Fibroblast of lung (primary cell): Measurements from ENCODE around the gene SON. TPM values are rescaled to one million over a fixed set of nuclear protein-coding genes. Genes with fewer than 3 reads are reported as not detected.
"Not testable (repeated sequence)": the region's sequence is repeated elsewhere in the genome, so short reads cannot be mapped to it uniquely, and the experiment has no call there.

Source experiments
- DNase-seq, 2 donors: peaks; one replicate each; pipeline versions ENCODE4 v3.0.0 to v3.0.0-alpha.2; 2010; ENCODE audit warnings: low read depth in 2 of 2
- H2AFZ ChIP-seq: 2 replicates; pipeline ENCODE4 v1.5.1; 2012; ENCODE audit warnings: low read length, control low read depth, inconsistent platforms
- H3K27ac ChIP-seq: 2 replicates; pipeline ENCODE4 v1.5.1; 2011; ENCODE audit warnings: low read length, control low read depth; ENCODE audit not compliant: insufficient read depth
- H3K27me3 ChIP-seq: 2 replicates; pipeline ENCODE4 v1.5.1; 2011; ENCODE audit warnings: mild to moderate bottlenecking, low read length; ENCODE audit not compliant: control insufficient read depth, insufficient read depth
- H3K36me3 ChIP-seq: 2 replicates; pipeline ENCODE4 v1.5.1; 2011; ENCODE audit warnings: low read length; ENCODE audit not compliant: control insufficient read depth, insufficient read depth
- H3K4me1 ChIP-seq: 2 replicates; pipeline ENCODE4 v1.5.1; 2011; ENCODE audit warnings: low read length; ENCODE audit not compliant: control insufficient read depth, insufficient read depth; ENCODE audit errors: extremely low read depth
- H3K4me2 ChIP-seq: 2 replicates; pipeline ENCODE4 v1.5.1; 2011; ENCODE audit warnings: low read length, control low read depth; ENCODE audit not compliant: insufficient read depth; ENCODE audit errors: extremely low read depth
- H3K4me3 ChIP-seq, 4 experiments: fragments of 200-600 bp in 1 of 4; sonication (generic) in 1 of 4; replicated peaks in 1 of 4; 2 replicates each; pipeline ENCODE4 v1.5.1; 2011 to 2016; ENCODE audit warnings: low read length in 4 of 4, low read depth in 3 of 4, mild to moderate bottlenecking in 3 of 4, control low read depth in 2 of 4, inconsistent platforms in 1 of 4, mixed read lengths in 1 of 4; ENCODE audit not compliant: insufficient read depth in 1 of 4; ENCODE audit errors: control extremely low read depth in 1 of 4
- H3K79me2 ChIP-seq: 2 replicates; pipeline ENCODE4 v1.5.1; 2012; ENCODE audit warnings: mild to moderate bottlenecking, low read length, inconsistent platforms; ENCODE audit not compliant: control insufficient read depth, insufficient read depth
- H3K9ac ChIP-seq: 2 replicates; pipeline ENCODE4 v1.5.1; 2011; ENCODE audit warnings: mild to moderate bottlenecking, low read length, control low read depth; ENCODE audit not compliant: insufficient read depth
- H3K9me3 ChIP-seq: 2 replicates; pipeline ENCODE4 v1.5.1; 2012; ENCODE audit warnings: low read depth, low read length; ENCODE audit not compliant: control insufficient read depth, insufficient read depth
- H4K20me1 ChIP-seq: 2 replicates; pipeline ENCODE4 v1.5.1; 2011; ENCODE audit warnings: low read length; ENCODE audit not compliant: control insufficient read depth, insufficient read depth; ENCODE audit errors: extremely low read depth
- EZH2 ChIP-seq: IDR thresholded peaks from 2 replicates; pipeline ENCODE4 v1.5.1; 2012; ENCODE audit warnings: low read length, control low read depth, mild to moderate bottlenecking; ENCODE audit errors: missing control alignments
- polyA plus RNA-seq, 2 donors: library from polyadenylated mRNA; depleted of rRNA in 1 of 2; stranded (reverse) in 1 of 2; unstranded in 1 of 2; fragments of >200 nt; gene quantifications; 2 replicates each; pipeline ENCODE4 v1.2.1, GENCODE V29; 2011 to 2012; ENCODE audit warnings: missing spikeins in 1 of 2
- total RNA-seq: library from RNA; depleted of rRNA; stranded (reverse); fragments of >200 nt; gene quantifications from 2 replicates; pipeline ENCODE4 v1.2.1, GENCODE V29; 2014
- TF ChIP-seq, protein P1 (sequence below), 2 donors: IDR thresholded peaks in 1 of 2; conservative IDR thresholded peaks in 1 of 2; 1 replicate in 1 of 2; 2 replicates in 1 of 2; pipeline ENCODE4 v1.5.1; 2011 to 2012; ENCODE audit warnings: low read length in 2 of 2, control low read depth in 1 of 2, inconsistent platforms in 1 of 2, low read depth in 1 of 2, mild to moderate bottlenecking in 1 of 2

The SON gene
- total and polyA plus RNA-seq, 2 donors (not counting 1 experiment from before 2014, with no cell fraction given) = 85.0 to 131 TPM

- H3K27ac ChIP-seq = no peak overlapping the region
- no peak overlapping the region for H3K4me3 ChIP-seq
- TF ChIP-seq, protein P1, sequence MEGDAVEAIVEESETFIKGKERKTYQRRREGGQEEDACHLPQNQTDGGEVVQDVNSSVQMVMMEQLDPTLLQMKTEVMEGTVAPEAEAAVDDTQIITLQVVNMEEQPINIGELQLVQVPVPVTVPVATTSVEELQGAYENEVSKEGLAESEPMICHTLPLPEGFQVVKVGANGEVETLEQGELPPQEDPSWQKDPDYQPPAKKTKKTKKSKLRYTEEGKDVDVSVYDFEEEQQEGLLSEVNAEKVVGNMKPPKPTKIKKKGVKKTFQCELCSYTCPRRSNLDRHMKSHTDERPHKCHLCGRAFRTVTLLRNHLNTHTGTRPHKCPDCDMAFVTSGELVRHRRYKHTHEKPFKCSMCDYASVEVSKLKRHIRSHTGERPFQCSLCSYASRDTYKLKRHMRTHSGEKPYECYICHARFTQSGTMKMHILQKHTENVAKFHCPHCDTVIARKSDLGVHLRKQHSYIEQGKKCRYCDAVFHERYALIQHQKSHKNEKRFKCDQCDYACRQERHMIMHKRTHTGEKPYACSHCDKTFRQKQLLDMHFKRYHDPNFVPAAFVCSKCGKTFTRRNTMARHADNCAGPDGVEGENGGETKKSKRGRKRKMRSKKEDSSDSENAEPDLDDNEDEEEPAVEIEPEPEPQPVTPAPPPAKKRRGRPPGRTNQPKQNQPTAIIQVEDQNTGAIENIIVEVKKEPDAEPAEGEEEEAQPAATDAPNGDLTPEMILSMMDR (conservative IDR thresholded peaks at IDR 0.05 in 1 of 2, IDR thresholded peaks at IDR 0.05 in 1 of 2; ENCODE audit: low read depth in 1 of 2, low read length in 2 of 2) = no peak
- TF ChIP-seq EZH2 = no peak
- no peak overlapping the region for H2AFZ ChIP-seq
- no peak overlapping the region for H3K4me2 ChIP-seq
- no peaks in the 10 kb centered on the region for H3K4me1 ChIP-seq
- no peaks in the 10 kb centered on the region for H3K9me3 ChIP-seq
- H3K27me3 ChIP-seq = peaks cover 2% of the 10 kb centered on the region
- H4K20me1 ChIP-seq = no peaks in the 10 kb centered on the region
- H3K36me3 ChIP-seq = no peaks in the 10 kb centered on the region
- no peak overlapping the region for H3K9ac ChIP-seq
- H3K79me2 ChIP-seq = no peaks in the 10 kb centered on the region
- no peak for DNase-seq
These were observed 46.5 kb upstream of the SON start for GRCh38 chr21:33496345-33496744.

DNA sequence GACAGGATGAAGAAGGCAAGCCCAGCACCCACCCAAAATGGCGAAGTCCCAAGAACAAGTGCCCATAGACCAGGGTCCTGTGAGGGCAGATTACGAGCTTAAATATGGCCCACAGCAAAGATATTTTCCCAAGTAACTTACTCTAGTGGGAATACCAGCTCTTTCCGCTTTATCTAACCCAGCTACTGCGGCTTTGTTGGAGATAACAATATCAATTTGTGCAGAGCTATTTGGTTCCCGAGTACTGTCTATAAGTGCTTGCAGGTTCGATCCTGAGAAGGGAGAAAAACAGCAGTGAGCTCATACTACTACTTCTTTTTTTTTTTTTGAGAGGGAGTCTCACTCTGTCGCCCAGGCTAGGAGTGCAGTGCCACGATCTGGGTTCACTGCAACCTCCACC, 37.0 kb upstream of the SON start:
- Histone ChIP-seq H4K20me1 (no peaks in the 10 kb centered on the region), H3K9me3 (no peaks in the 10 kb centered on the region), H3K27ac (no peak overlapping the region), H3K27me3 (no peaks in the 10 kb centered on the region), H3K4me1 (no peaks in the 10 kb centered on the region), H2AFZ (no peak overlapping the region), H3K4me2 (no peak overlapping the region), H3K79me2 (no peaks in the 10 kb centered on the region), H3K4me3 (no peak overlapping the region), H3K36me3 (peaks cover 4% of the 10 kb centered on the region), H3K9ac (no peak overlapping the region)
- TF ChIP-seq EZH2 = no peak
- TF ChIP-seq, protein P1 (conservative IDR thresholded peaks at IDR 0.05 in 1 of 2, IDR thresholded peaks at IDR 0.05 in 1 of 2; ENCODE audit: low read depth in 1 of 2, low read length in 2 of 2) = no peak
- no peak for DNase-seq

- H4K20me1 ChIP-seq, H3K4me3 ChIP-seq, H3K4me1 ChIP-seq, H3K9ac ChIP-seq, H2AFZ ChIP-seq, H3K4me2 ChIP-seq, H3K27ac ChIP-seq, H3K9me3 ChIP-seq, H3K36me3 ChIP-seq, H3K27me3 ChIP-seq, DNase-seq, H3K79me2 ChIP-seq: not testable (repeated sequence)
These were observed 35.8 kb upstream of the SON start for GRCh38 chr21:33507003-33507402.
